Measurements from ENCODE around the gene SLC5A12. TPM values are rescaled to one million over a fixed set of nuclear protein-coding genes. Genes with fewer than 3 reads are reported as not detected.

The SLC5A12 gene
- total and polyA plus RNA-seq, 2 of the 4 experiments (the other 2 are of a cell fraction) = not detected

DNA sequence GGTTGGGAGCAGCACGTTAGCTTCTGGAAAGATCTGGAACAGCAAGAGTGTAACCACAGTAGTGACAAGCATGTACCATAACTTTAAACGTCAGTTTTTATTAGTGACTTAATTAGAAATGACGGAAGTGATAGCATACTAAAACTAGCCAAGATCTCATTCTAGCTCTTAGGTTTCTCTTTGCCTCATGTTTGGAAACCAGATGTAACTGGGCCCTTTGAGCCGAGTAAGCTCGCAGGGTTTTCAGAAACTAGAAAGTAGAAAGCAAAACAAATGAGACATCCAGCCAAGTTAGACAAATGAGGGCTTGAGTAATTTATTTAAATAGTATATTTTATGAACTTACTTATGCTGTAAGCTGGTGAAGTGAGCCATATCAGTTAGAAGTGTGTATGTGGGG, 40.2 kb upstream of the SLC5A12 start:
- no peak overlapping the region for H3K56ac ChIP-seq (ENCODE audit: extremely low read depth, insufficient read depth, low read length)
- H3K4ac ChIP-seq (ENCODE audit: low read depth, low read length) = no peak overlapping the region
- H3K79me1 ChIP-seq (ENCODE audit: low read depth in 1 of 2, low read length in 2 of 2) = no peaks in the 10 kb centered on the region
- intact Hi-C loops (cut with micrococcal nuclease) = no loop called here
- no peak overlapping the region for H2BK20ac ChIP-seq (ENCODE audit: low read depth, low read length)
- in situ Hi-C loops (cut with MboI; ENCODE audit: low sequenced_read_pairs) = loop anchor here (25.0 kb wide), 1 partner anchor 725 kb away; no protein-coding TSS in a partner anchor
- TF ChIP-seq, protein P1, sequence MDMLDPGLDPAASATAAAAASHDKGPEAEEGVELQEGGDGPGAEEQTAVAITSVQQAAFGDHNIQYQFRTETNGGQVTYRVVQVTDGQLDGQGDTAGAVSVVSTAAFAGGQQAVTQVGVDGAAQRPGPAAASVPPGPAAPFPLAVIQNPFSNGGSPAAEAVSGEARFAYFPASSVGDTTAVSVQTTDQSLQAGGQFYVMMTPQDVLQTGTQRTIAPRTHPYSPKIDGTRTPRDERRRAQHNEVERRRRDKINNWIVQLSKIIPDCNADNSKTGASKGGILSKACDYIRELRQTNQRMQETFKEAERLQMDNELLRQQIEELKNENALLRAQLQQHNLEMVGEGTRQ (IDR thresholded peaks at IDR 0.05; ENCODE audit: low read depth, low read length) = no peak
- no peak for TF ChIP-seq BHLHE40 (IDR thresholded peaks at IDR 0.05; ENCODE audit: low read depth, low read length)
- no peak for TF ChIP-seq SMC3 (IDR thresholded peaks at IDR 0.05; ENCODE audit: low read depth, low read length)
- H4K5ac ChIP-seq (ENCODE audit: low read depth, low read length) = no peak overlapping the region
- no peaks in the 10 kb centered on the region for H3K9me3 ChIP-seq (ENCODE audit: control insufficient read depth, insufficient read depth, low read length)
- H3K4me2 ChIP-seq (ENCODE audit: low read depth, low read length) = no peak overlapping the region
- no peak overlapping the region for H3K18ac ChIP-seq (ENCODE audit: low read depth, low read length)
- ChIA-PET POLR2A (ENCODE audit: unreplicated experiment) (no interaction called here), CTCF (no interaction called here)
- no peak overlapping the region for H2AK9ac ChIP-seq (replicated peaks; ENCODE audit: low read depth, low read length, poor library complexity)
- H2BK5ac ChIP-seq (ENCODE audit: low read depth, low read length, poor library complexity, severe bottlenecking) = no peak overlapping the region
- ATAC-seq (ENCODE audit: low read depth) = no peak
- no peak overlapping the region for H2BK120ac ChIP-seq (ENCODE audit: low read depth, low read length)
- no peaks in the 10 kb centered on the region; the same call in 1 of the 2 replicates for H3K27me3 ChIP-seq (ENCODE audit: control insufficient read depth, insufficient read depth, low read length)
- no CpG with 5 or more reads among the region's 5 CpGs for WGBS, 2 experiments (ENCODE audit: extremely low coverage in 2 of 2, insufficient read length in 1 of 2)
- H3K4me3 ChIP-seq (ENCODE audit: insufficient read depth, low read depth, low read length) = no peak overlapping the region
- no TSS peak for BruUV-seq (replicated peaks)
- no peaks in the 10 kb centered on the region for H3K36me3 ChIP-seq (ENCODE audit: control insufficient read depth, insufficient read depth, low read length)
- H2AFZ ChIP-seq (replicated peaks; ENCODE audit: low read length, poor library complexity) = no peak overlapping the region
- DNase-seq = no peak
- H3K27ac ChIP-seq (ENCODE audit: insufficient read depth, low read length) = no peak overlapping the region
- no peak overlapping the region for H2AK5ac ChIP-seq (ENCODE audit: low read depth, low read length)
- no peak overlapping the region for H2BK15ac ChIP-seq (ENCODE audit: low read depth, low read length)
- no peaks in the 10 kb centered on the region for H3K4me1 ChIP-seq (ENCODE audit: control insufficient read depth, insufficient read depth, low read length)
- dilution Hi-C loops (cut with HindIII; ENCODE audit: low sequenced_read_pairs, unreplicated experiment) = no loop called here
- H4K20me1 ChIP-seq (ENCODE audit: insufficient read depth, low read length) = no peaks in the 10 kb centered on the region
- no peak overlapping the region for H3K23ac ChIP-seq (ENCODE audit: low read depth, low read length)
- no peak overlapping the region for H3K14ac ChIP-seq (replicated peaks; ENCODE audit: low read depth, low read length)
- H3K9me1 ChIP-seq (ENCODE audit: insufficient read depth, low read length) = no peaks in the 10 kb centered on the region
- no peak overlapping the region for H3K9ac ChIP-seq (ENCODE audit: low read depth, low read length)
- no peak overlapping the region for H4K8ac ChIP-seq (ENCODE audit: low read depth in 2 of 2, low read length in 2 of 2)
- no peak overlapping the region for H4K91ac ChIP-seq (ENCODE audit: insufficient read depth, low read depth, low read length)

Data from IMR-90 (cell line).